ENCODE data around the gene WDR43.
"Not testable (repeated sequence)": the region's sequence is repeated elsewhere in the genome, so short reads cannot be mapped to it uniquely, and the experiment has no call there.

Gene WDR43

GRCh38 chr2:28960401-28960800 lies 65.9 kb downstream of the WDR43 start:
- no peak for DNase-seq (ENCODE audit: low read depth in 3 of 3)

GRCh38 chr2:28962505-28962904 lies 68.0 kb downstream of the WDR43 start:
- DNase-seq (ENCODE audit: low read depth in 3 of 3), result no peak

DNA sequence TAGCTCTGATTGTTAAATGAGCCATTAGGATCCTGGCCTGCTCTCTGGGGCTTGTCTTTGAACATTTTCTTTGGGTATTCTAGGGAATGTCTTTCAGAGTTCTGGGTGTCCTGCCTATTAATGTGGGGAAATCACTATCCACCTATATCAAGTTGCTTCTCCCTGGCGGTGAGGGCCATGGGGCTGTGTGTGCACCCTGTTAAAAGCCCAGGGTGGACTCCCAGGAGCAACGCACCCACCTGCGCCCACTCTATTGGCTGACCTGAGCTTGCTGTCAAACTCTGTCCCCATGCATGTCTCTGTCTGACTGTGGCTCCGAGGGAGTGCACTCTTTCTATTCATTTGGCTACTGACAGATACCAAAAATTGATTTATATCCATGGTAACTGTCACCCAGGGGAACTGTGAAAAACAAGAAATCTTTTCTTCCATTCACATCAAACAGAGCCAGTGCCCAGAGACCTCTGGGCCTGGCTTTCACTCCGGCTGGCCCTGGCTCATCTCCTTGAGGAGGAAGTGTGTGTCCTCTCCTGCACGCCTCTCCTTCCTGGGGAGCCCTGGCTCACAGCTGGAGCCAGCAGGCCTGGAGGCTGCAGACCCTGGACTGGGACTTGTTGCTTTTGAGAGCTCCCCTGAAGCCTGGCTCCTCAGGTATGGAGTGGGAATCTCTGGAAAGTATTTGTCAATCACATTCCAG lies 76.1 kb downstream of the WDR43 start:
- DNase-seq (ENCODE audit: low read depth in 3 of 3), result no peak

DNA sequence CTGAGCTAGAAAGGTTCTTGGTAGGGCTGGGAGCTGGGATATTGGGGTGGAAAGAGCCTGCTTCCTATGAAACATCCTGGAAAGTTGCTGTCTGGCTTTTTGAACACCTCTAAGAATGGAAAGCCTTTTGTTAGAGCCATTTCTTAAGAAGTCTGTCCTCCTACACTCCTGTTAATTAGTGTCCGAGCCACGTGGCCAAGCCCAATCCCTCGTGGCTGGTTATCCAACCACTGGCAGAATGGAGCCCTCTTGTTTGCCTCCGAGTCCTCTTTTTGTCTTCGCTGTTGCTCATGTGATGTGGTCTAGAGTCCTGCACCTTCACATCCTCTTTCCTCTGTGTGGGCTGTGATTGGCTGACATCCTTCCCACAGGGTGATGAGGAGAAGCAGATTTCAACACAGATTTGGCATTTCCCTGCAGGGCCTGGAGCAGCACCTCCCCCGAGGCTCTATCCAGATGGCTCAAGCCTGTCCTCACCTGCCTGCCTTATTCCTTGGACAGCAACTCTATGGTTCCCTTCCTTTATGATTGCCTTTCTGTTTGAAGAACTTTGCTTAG lies 78.4 kb downstream of the WDR43 start:
- no peak for DNase-seq (ENCODE audit: low read depth in 3 of 3)

DNA sequence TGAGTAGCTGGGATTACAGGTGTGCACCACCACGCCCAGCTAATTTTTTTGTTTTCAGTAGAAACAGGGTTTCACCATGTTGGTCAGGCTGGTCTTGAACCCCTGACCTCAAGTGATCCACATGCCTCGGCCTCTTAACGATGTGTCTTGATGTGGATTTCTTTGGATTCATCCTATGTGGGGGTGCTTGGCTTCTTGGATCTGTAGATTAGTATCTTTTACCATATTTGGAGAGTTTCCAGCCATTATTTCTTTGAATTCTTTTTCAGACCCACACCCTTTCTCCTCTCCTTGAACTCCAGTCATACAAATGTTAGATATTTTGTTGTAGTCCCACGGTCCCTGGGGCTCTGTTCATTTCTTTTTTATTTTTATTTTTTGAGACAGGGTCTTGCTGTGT lies 79.8 kb downstream of the WDR43 start:
- no peak for DNase-seq (ENCODE audit: low read depth in 3 of 3)

- DNase-seq (ENCODE audit: low read depth in 3 of 3), result no peak
Observed at GRCh38 chr2:28975671-28976070, 81.2 kb downstream of the WDR43 start.

GRCh38 chr2:28976584-28976983 lies 82.1 kb downstream of the WDR43 start:
- DNase-seq (ENCODE audit: low read depth in 3 of 3), result no peak

- DNase-seq (ENCODE audit: low read depth in 3 of 3), result no peak
Observed at GRCh38 chr2:28977176-28977875, 82.9 kb downstream of the WDR43 start.

DNA sequence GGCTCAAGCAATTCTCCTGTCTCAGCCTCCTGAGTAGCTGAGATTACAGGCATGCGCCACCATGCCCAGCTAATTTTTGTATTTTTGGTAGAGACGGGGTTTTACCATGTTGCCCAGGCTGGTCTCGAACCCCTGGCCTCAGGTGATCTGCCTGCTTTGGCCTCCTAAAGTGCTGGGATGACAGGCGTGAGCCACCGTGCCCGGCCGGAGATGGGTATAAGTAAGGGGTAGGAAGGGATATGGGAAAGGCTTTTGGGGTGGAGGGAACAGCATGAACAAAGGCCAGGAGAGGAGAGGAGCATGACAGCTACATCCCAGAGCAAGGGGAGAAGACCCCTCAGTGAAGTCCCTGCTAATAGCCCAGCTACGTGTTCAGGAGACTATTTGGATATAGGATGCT lies 83.5 kb downstream of the WDR43 start:
- DNase-seq (ENCODE audit: low read depth in 3 of 3), result not testable (repeated sequence)

- DNase-seq (ENCODE audit: low read depth in 3 of 3), result no peak
Observed at GRCh38 chr2:28978606-28979005, 84.1 kb downstream of the WDR43 start.

- no peak for DNase-seq (ENCODE audit: low read depth in 3 of 3)
Observed at GRCh38 chr2:28979041-28979440, 84.6 kb downstream of the WDR43 start.

- no peak for DNase-seq (ENCODE audit: low read depth in 3 of 3)
Observed at GRCh38 chr2:28979576-28980366, 85.3 kb downstream of the WDR43 start.

- DNase-seq (ENCODE audit: low read depth in 3 of 3), result no peak
Observed at GRCh38 chr2:28980368-28981015, 86.0 kb downstream of the WDR43 start.

- no peak for DNase-seq (ENCODE audit: low read depth in 3 of 3)
Observed at GRCh38 chr2:28981016-28981441, 86.6 kb downstream of the WDR43 start, which contains the start of gene TOGARAM2. Gene TOGARAM2, plus strand, starts transcription at chr2:28981298. Its CDS starts 13,537 bp downstream, at chr2:28994835.

DNA sequence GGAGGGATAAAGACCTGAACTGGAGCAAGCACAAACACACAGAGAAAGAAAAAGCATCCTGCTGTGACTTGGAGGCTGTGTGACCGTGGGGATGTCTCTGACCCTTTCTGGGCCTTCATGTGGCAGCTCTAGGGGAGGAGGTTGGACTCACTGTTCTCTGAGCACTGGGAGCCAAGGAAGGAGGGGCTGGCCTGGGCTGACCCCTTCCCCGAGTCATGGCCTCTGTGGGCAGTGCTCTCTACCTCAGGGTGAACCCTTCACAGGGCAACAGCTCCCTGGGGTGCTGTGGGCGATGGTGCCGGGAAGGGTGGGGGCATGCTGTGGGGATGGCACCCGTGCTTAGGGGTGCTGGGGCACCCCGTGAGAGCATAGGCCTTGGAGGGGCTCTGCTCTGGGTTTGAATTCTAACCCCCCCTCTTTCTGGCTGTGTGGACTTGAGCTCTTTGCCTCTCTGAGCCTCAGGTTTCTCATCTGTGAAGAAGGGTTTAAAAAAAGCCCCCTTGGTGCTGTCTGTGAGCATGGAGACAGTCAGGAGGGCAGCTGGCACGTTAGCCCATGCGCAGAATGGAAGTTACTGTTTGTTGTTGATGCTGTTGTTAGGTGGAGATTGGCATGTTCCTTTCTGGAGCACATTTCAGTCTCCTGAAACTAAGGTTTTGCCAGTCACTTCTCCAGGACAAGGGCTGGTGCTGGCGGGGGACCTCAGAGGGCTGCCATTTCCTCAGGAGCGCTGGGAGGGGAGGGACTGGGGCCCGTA lies 87.3 kb downstream of the WDR43 start:
- DNase-seq (ENCODE audit: low read depth in 3 of 3), result no peak

- DNase-seq (ENCODE audit: low read depth in 3 of 3), result no peak
Observed at GRCh38 chr2:28982381-28982950, 88.0 kb downstream of the WDR43 start.

- no peak for DNase-seq (ENCODE audit: low read depth in 3 of 3)
Observed at GRCh38 chr2:28986429-28986828, 92.0 kb downstream of the WDR43 start.

DNA sequence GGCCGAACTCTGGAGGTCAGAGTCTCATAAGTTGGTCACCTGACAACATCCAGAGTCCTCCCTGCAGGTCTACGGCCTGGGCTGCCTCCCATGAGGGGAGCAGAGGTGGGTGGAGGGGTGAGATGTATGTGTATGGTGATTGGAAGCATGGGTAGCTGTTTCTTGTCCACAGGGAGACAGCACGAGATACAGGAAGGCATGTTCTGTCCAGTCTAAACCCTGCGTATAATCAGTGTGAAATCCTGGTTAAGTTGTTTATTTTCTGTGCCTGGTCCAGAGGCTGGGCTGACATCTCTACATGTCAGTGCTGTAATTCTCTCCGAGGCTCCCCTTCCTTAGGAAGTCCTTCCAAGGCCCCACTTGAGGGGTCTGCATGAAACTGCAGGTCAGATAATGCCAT lies 95.5 kb downstream of the WDR43 start:
- no peak for DNase-seq (ENCODE audit: low read depth in 3 of 3)

DNA sequence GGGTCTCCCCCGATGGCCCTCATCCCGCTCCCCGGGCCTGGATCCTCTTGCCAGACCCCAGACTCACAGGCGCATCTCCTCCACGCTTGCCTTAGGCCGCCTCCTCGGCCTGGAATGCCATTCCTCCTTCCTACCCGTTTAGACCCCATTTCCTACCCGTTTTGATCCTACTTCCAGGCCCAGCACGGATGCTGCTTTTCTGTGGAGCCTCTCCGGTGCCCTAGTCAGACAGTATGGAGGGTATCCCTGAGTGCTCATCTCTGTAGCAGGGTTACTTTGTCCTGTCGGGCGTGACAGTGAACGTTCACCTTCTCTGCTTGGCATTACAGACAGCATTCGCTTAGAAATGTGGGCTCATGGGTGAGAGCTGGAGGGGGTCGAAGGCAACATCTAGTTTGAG lies 96.0 kb downstream of the WDR43 start:
- DNase-seq (ENCODE audit: low read depth in 3 of 3), result no peak

- no peak for DNase-seq (ENCODE audit: low read depth in 3 of 3)
Observed at GRCh38 chr2:28991021-28991420, 96.6 kb downstream of the WDR43 start.

GRCh38 chr2:28991460-28991859 lies 97.0 kb downstream of the WDR43 start:
- DNase-seq (ENCODE audit: low read depth in 3 of 3), result no peak

Data from stimulated activated CD4-positive, alpha-beta T cell treated with anti-CD3 and anti-CD28 coated beads, TNF-alpha, amount 100 ng/mL, for 24 hours (primary cell).